Effector memory CD8-positive, alpha-beta T cell (primary cell): ENCODE results near the gene TIGAR.
A peak's percentile ranks its signal among the peaks of the same experiment; 100 is the strongest.

Source experiments
- ATAC-seq: fragments of 150-1000 bp; cut with Tn5 transposase; replicated peaks from 2 replicates; pipeline ENCODE4 v1.10.0; 2021; ENCODE audit warnings: mild to moderate bottlenecking, moderate library complexity
- DNase-seq, 3 experiments: peaks; one replicate each; pipeline ENCODE4 v3.0.0; 2021
- H3K27ac Mint-ChIP-seq, 2 donors: one replicate each; pipeline ENCODE4 v1.8.0; 2022; ENCODE audit warnings: mild to moderate bottlenecking in 2 of 2, mixed read lengths in 2 of 2, moderate library complexity in 2 of 2
- H3K27me3 Mint-ChIP-seq, 2 donors: one replicate each; pipeline ENCODE4 v1.8.0; 2022; ENCODE audit warnings: mixed read lengths in 2 of 2
- H3K36me3 Mint-ChIP-seq: one replicate; pipeline ENCODE4 v1.8.0; 2022; ENCODE audit warnings: mild to moderate bottlenecking, moderate library complexity, mixed read lengths; ENCODE audit not compliant: insufficient read depth
- H3K4me1 Mint-ChIP-seq, 2 donors: one replicate each; pipeline ENCODE4 v1.8.0; 2022; ENCODE audit warnings: low read depth in 2 of 2, mixed read lengths in 2 of 2
- H3K4me3 Mint-ChIP-seq, 2 donors: one replicate each; pipeline ENCODE4 v1.8.0; 2022; ENCODE audit warnings: mild to moderate bottlenecking in 2 of 2, mixed read lengths in 2 of 2, moderate library complexity in 2 of 2
- H3K9me3 Mint-ChIP-seq, 2 donors: one replicate each; pipeline ENCODE4 v1.8.0; 2022; ENCODE audit warnings: mixed read lengths in 2 of 2

Gene TIGAR

GRCh38 chr12:4278329-4279197 lies 42.5 kb upstream of the TIGAR start:
- no peak for ATAC-seq
- Mint-ChIP-seq H3K4me1 (peaks cover 54 to 62% of the 10 kb centered on the region in 2 donors), H3K9me3 (no peaks in the 10 kb centered on the region), H3K36me3 (peaks cover 82% of the 10 kb centered on the region), H3K27ac (peak overlapping the region; percentile 44 to 76), H3K4me3 (peak overlapping the region in 1 of 2 donors; percentile 41), H3K27me3 (no peaks in the 10 kb centered on the region)
- no peak for DNase-seq

GRCh38 chr12:4279198-4279690 lies 41.8 kb upstream of the TIGAR start:
- Mint-ChIP-seq H3K4me1 (peaks cover 57 to 67% of the 10 kb centered on the region in 2 donors), H3K27me3 (no peaks in the 10 kb centered on the region), H3K27ac (peak overlapping the region; percentile 44 to 76), H3K36me3 (peaks cover 86% of the 10 kb centered on the region), H3K4me3 (peak overlapping the region in 1 of 2 donors; percentile 41), H3K9me3 (no peaks in the 10 kb centered on the region)
- ATAC-seq (no peak), DNase-seq (no peak)

- DNase-seq = no peak
Measured at GRCh38 chr12:4280351-4281163, 40.5 kb upstream of the TIGAR start.

GRCh38 chr12:4281173-4281654 lies 39.8 kb upstream of the TIGAR start:
- Mint-ChIP-seq H3K36me3 (peaks cover 93% of the 10 kb centered on the region), H3K4me3 (no peak overlapping the region), H3K4me1 (peaks cover 66 to 78% of the 10 kb centered on the region in 2 donors), H3K27ac (peak overlapping the region in 1 of 2 donors; percentile 5), H3K27me3 (no peaks in the 10 kb centered on the region), H3K9me3 (no peaks in the 10 kb centered on the region)
- ATAC-seq (no peak), DNase-seq (no peak)

More at GRCh38 chr12:4280351-4281163, 40.5 kb upstream of the TIGAR start:
- Mint-ChIP-seq H3K27ac (peak overlapping the region; percentile 55 to 93), H3K4me3 (peak overlapping the region in 1 of 2 donors; percentile 62), H3K36me3 (peaks cover 93% of the 10 kb centered on the region), H3K4me1 (peaks cover 65 to 78% of the 10 kb centered on the region in 2 donors), H3K27me3 (no peaks in the 10 kb centered on the region), H3K9me3 (no peaks in the 10 kb centered on the region)
- no peak for ATAC-seq

GRCh38 chr12:4282103-4282891 lies 38.7 kb upstream of the TIGAR start:
- H3K27me3 Mint-ChIP-seq = no peaks in the 10 kb centered on the region
- ATAC-seq (peak; percentile 13), DNase-seq (no peak)
- peak overlapping the region in 1 of 2 donors; percentile 78 for H3K27ac Mint-ChIP-seq
- H3K4me1 Mint-ChIP-seq = peaks cover 68 to 78% of the 10 kb centered on the region in 2 donors
- H3K4me3 Mint-ChIP-seq = peak overlapping the region; percentile 13 to 17
- H3K9me3 Mint-ChIP-seq = no peaks in the 10 kb centered on the region
- H3K36me3 Mint-ChIP-seq = peaks cover 92% of the 10 kb centered on the region

- Mint-ChIP-seq H3K27ac (peak overlapping the region; percentile 67 to 78), H3K4me1 (peaks cover 72 to 81% of the 10 kb centered on the region in 2 donors)
- peak; percentile 25 for ATAC-seq
Measured at GRCh38 chr12:4282892-4283511, 38.0 kb upstream of the TIGAR start.

GRCh38 chr12:4283512-4284255 lies 37.3 kb upstream of the TIGAR start:
- Mint-ChIP-seq H3K27ac (peak overlapping the region; percentile 67 to 78), H3K27me3 (no peaks in the 10 kb centered on the region), H3K4me1 (peaks cover 76 to 81% of the 10 kb centered on the region in 2 donors), H3K36me3 (peaks cover 92% of the 10 kb centered on the region), H3K4me3 (no peak overlapping the region), H3K9me3 (no peaks in the 10 kb centered on the region)
- DNase-seq (no peak), ATAC-seq (no peak)

More at GRCh38 chr12:4282892-4283511, 38.0 kb upstream of the TIGAR start:
- peak overlapping the region; percentile 13 to 17 for H3K4me3 Mint-ChIP-seq
- no peaks in the 10 kb centered on the region for H3K27me3 Mint-ChIP-seq
- no peak for DNase-seq
- no peaks in the 10 kb centered on the region for H3K9me3 Mint-ChIP-seq
- peaks cover 92% of the 10 kb centered on the region for H3K36me3 Mint-ChIP-seq

GRCh38 chr12:4284306-4284705 lies 36.7 kb upstream of the TIGAR start:
- peak overlapping the region in 1 of 2 donors; percentile 38 for H3K4me3 Mint-ChIP-seq

GRCh38 chr12:4285070-4285469 lies 35.9 kb upstream of the TIGAR start:
- H3K4me3 Mint-ChIP-seq = peak overlapping the region in 1 of 2 donors; percentile 38
- H3K9me3 Mint-ChIP-seq = no peaks in the 10 kb centered on the region
- DNase-seq (no peak), ATAC-seq (no peak)
- H3K27ac Mint-ChIP-seq = peak overlapping the region; percentile 53 to 78
- H3K27me3 Mint-ChIP-seq = no peaks in the 10 kb centered on the region
- peaks cover 74 to 78% of the 10 kb centered on the region in 2 donors for H3K4me1 Mint-ChIP-seq
- H3K36me3 Mint-ChIP-seq = peaks cover 93% of the 10 kb centered on the region

More at GRCh38 chr12:4284306-4284705, 36.7 kb upstream of the TIGAR start:
- peak overlapping the region; percentile 67 to 78 for H3K27ac Mint-ChIP-seq
- no peaks in the 10 kb centered on the region for H3K27me3 Mint-ChIP-seq
- ATAC-seq = no peak
- no peak for DNase-seq
- H3K9me3 Mint-ChIP-seq = no peaks in the 10 kb centered on the region
- peaks cover 73 to 80% of the 10 kb centered on the region in 2 donors for H3K4me1 Mint-ChIP-seq
- H3K36me3 Mint-ChIP-seq = peaks cover 92% of the 10 kb centered on the region

- ATAC-seq = no peak
- H3K36me3 Mint-ChIP-seq = peaks cover 95% of the 10 kb centered on the region
- no peak for DNase-seq
- H3K27me3 Mint-ChIP-seq = no peaks in the 10 kb centered on the region
- peaks cover 75 to 78% of the 10 kb centered on the region in 2 donors for H3K4me1 Mint-ChIP-seq
- no peaks in the 10 kb centered on the region for H3K9me3 Mint-ChIP-seq
- peak overlapping the region in 1 of 2 donors; percentile 69 for H3K27ac Mint-ChIP-seq
- H3K4me3 Mint-ChIP-seq = no peak overlapping the region
Measured at GRCh38 chr12:4286228-4286627, 34.8 kb upstream of the TIGAR start.

GRCh38 chr12:4286771-4287317 lies 34.2 kb upstream of the TIGAR start:
- H3K36me3 Mint-ChIP-seq = peaks cover 97% of the 10 kb centered on the region
- H3K4me3 Mint-ChIP-seq = peak overlapping the region; percentile 17 to 34
- ATAC-seq (no peak), DNase-seq (no peak)
- H3K4me1 Mint-ChIP-seq = peaks cover 77 to 84% of the 10 kb centered on the region in 2 donors
- peak overlapping the region; percentile 69 to 79 for H3K27ac Mint-ChIP-seq
- H3K27me3 Mint-ChIP-seq = no peaks in the 10 kb centered on the region
- no peaks in the 10 kb centered on the region for H3K9me3 Mint-ChIP-seq
